HepG2 (cell line): ENCODE measurements around the gene KCNT1. TPM values are rescaled to one million over a fixed set of nuclear protein-coding genes. Genes with fewer than 3 reads are reported as not detected.

Experiments used
- ATAC-seq: fragments of 200-7000 bp; cut with Tn5 transposase; 3 replicates; pipeline ENCODE4 v1.9.1; 2020; ENCODE audit warnings: mild to moderate bottlenecking, moderate library complexity
- BruUV-seq: library from RNA; stranded (reverse); fragments of 400-500 nt; replicated peaks from 2 replicates; lab custom pipeline; 2021; lab: Mats Ljungman, UMichigan
- CTCF ChIA-PET: fragments of 300-600 bp; formaldehyde crosslinking; extraction: SDS; loops from one replicate; lab custom pipeline; 2021; ENCODE audit warnings: low total read pairs, inconsistent platforms, low intra/inter-chr PET ratio; lab: Yijun Ruan, JAX
- POLR2A ChIA-PET: fragments of 350-600 bp; sonication (Branson Sonifier 250); formaldehyde crosslinking; loops from one replicate; lab custom pipeline; 2020; ENCODE audit warnings: antibody characterized with exemption, inconsistent platforms; lab: Yijun Ruan, JAX
- DNase-seq: peaks from one replicate; pipeline ENCODE4 v3.0.0-alpha.2; 2015; ENCODE audit warnings: low spot score
- FAIRE-seq: peaks from 3 replicates; lab custom pipeline; 2011; peaks lifted over from hg19 to GRCh38; lab: Jason Lieb, UNC
- H2AFZ ChIP-seq: one replicate; pipeline ENCODE4 v1.6.1; 2011; ENCODE audit warnings: low read length, inconsistent platforms
- H3K27ac ChIP-seq: fragments of 300-600 bp; 3 replicates; pipeline ENCODE4 v1.8.0; 2011; ENCODE audit warnings: mixed run types, mild to moderate bottlenecking, mixed read lengths, low read length, inconsistent platforms; ENCODE audit not compliant: insufficient read depth; ENCODE audit errors: extremely low read length
- H3K27me3 ChIP-seq, 2 experiments: fragments of 200-600 bp in 1 of 2; 2 replicates in 1 of 2; 3 replicates in 1 of 2; pipeline versions ENCODE4 v1.6.0 to v1.8.0; 2011; ENCODE audit warnings: low read length in 2 of 2, mild to moderate bottlenecking in 2 of 2, moderate library complexity in 2 of 2, inconsistent platforms in 1 of 2; ENCODE audit not compliant: insufficient read depth in 2 of 2, control insufficient read depth in 1 of 2
- H3K36me3 ChIP-seq, 2 experiments: fragments of 200-600 bp in 1 of 2; replicated peaks in 1 of 2; 2 replicates in 1 of 2; 3 replicates in 1 of 2; pipeline versions ENCODE4 v1.5.1 to v1.8.0; 2011; ENCODE audit warnings: low read length in 2 of 2, inconsistent platforms in 1 of 2; ENCODE audit not compliant: insufficient read depth in 2 of 2, control insufficient read depth in 1 of 2
- H3K4me1 ChIP-seq: 2 replicates; pipeline ENCODE4 v1.5.1; 2012; ENCODE audit warnings: low read length, inconsistent platforms; ENCODE audit not compliant: insufficient read depth
- H3K4me2 ChIP-seq: 2 replicates; pipeline ENCODE4 v1.6.0; 2011; ENCODE audit warnings: low read depth, low read length, inconsistent platforms
- H3K4me3 ChIP-seq, 3 experiments: fragments of 200-600 bp in 1 of 3; sonication (generic), shearing (Covaris generic) in 1 of 3; replicated peaks in 1 of 3; 2 replicates each; pipeline ENCODE4 v1.5.1; 2011 to 2016; ENCODE audit warnings: low read length in 3 of 3, inconsistent platforms in 2 of 3, low read depth in 2 of 3, mild to moderate bottlenecking in 2 of 3, control low read depth in 1 of 3, mixed read lengths in 1 of 3; ENCODE audit not compliant: insufficient read depth in 1 of 3
- H3K79me2 ChIP-seq: one replicate; pipeline ENCODE4 v1.6.1; 2011; ENCODE audit warnings: low read length, inconsistent platforms; ENCODE audit not compliant: insufficient read depth
- H3K9ac ChIP-seq: 2 replicates; pipeline ENCODE4 v1.6.0; 2011; ENCODE audit warnings: mild to moderate bottlenecking, low read depth, low read length, inconsistent platforms; ENCODE audit not compliant: insufficient read depth
- H3K9me3 ChIP-seq: 2 replicates; pipeline ENCODE4 v1.5.1; 2012; ENCODE audit warnings: mild to moderate bottlenecking, low read length
- H4K20me1 ChIP-seq: 2 replicates; pipeline ENCODE4 v1.6.0; 2011; ENCODE audit warnings: inconsistent platforms, mild to moderate bottlenecking, low read length, moderate library complexity; ENCODE audit not compliant: insufficient read depth
- FOXP1 ChIP-seq, 2 experiments: fragments of 450-650 bp in 1 of 2; IDR thresholded peaks; 2 replicates each; pipeline ENCODE4 v1.6.1; 2017 to 2018; ENCODE audit warnings: antibody characterized with exemption in 1 of 2
- HDAC6 ChIP-seq: fragments of 200-600 bp; sonication (generic); IDR thresholded peaks from 2 replicates; pipeline ENCODE4 v1.7.0; 2017; ENCODE audit warnings: mild to moderate bottlenecking, antibody characterized with exemption, low read length, low read depth
- HOXA5 ChIP-seq: sonication (generic); formaldehyde crosslinking; IDR thresholded peaks from 2 replicates; pipeline ENCODE4 v1.4.0; 2020; ENCODE audit warnings: missing genetic modification reagents
- IRF2 ChIP-seq: IDR thresholded peaks from 2 replicates; pipeline ENCODE4 v1.6.1; 2018; ENCODE audit warnings: missing genetic modification reagents, missing compliant biosample characterization
- NFE2L2 ChIP-seq: fragments of 150-350 bp; IDR thresholded peaks from 2 replicates; pipeline ENCODE4 v1.6.1; 2014; ENCODE audit warnings: low read length
- TSC22D2 ChIP-seq: sonication (generic); formaldehyde crosslinking; IDR thresholded peaks from 2 replicates; pipeline ENCODE4 v1.5.1; 2020; ENCODE audit warnings: missing genetic modification reagents, mild to moderate bottlenecking, borderline replicate concordance
- ZBTB26 ChIP-seq: IDR thresholded peaks from 2 replicates; pipeline ENCODE4 v1.6.1; 2016; ENCODE audit warnings: missing compliant biosample characterization, missing genetic modification reagents, borderline replicate concordance
- ZNF17 ChIP-seq: sonication (generic); formaldehyde crosslinking; IDR thresholded peaks from 2 replicates; pipeline ENCODE4 v1.5.0; 2020; ENCODE audit warnings: mild to moderate bottlenecking, missing genetic modification reagents
- ZNF235 ChIP-seq: sonication (generic); formaldehyde crosslinking; IDR thresholded peaks from 2 replicates; pipeline ENCODE4 v1.8.1; 2023; ENCODE audit warnings: mild to moderate bottlenecking, missing genetic modification reagents, borderline replicate concordance
- ZNF629 ChIP-seq: sonication (generic); formaldehyde crosslinking; conservative IDR thresholded peaks from 2 replicates; pipeline ENCODE4 v1.5.0; 2020; ENCODE audit warnings: missing genetic modification reagents
- ZNF775 ChIP-seq: sonication (generic); formaldehyde crosslinking; IDR thresholded peaks from 2 replicates; pipeline ENCODE4 v1.4.0; 2020; ENCODE audit warnings: missing genetic modification reagents, mild to moderate bottlenecking, moderate library complexity, borderline replicate concordance
- WGBS: methylation state at CpG from one replicate; pipeline ENCODE4 v1.1.6; 2017; ENCODE audit warnings: low lambda C conversion rate; 5-methylcytosine and 5-hydroxymethylcytosine counted together
- in situ Hi-C: cut with HindIII; loops from 2 replicates; pipeline ENCODE4 v1.10.0; 2017; ENCODE audit warnings: low pct_unique_long_range_greater_than_20kb; ENCODE audit not compliant: extremely low pct_ligation_motif_present
- intact Hi-C: fragments of 100-400 bp; cut with micrococcal nuclease; formaldehyde crosslinking; loops from one replicate; pipeline ENCODE4 v1.10.0; 2022; ENCODE audit not compliant: unreplicated experiment
- polyA plus RNA-seq, 8 experiments: library from polyadenylated mRNA; depleted of rRNA in 3 of 8; stranded (reverse) in 7 of 8; unstranded in 1 of 8; fragments of >200 nt; fragmentation: Illumina TruSeq in 4 of 8; extraction: Trizol in 4 of 8; gene quantifications; 2 replicates each; pipeline versions ENCODE4 v1.2.1 to v1.2.3, GENCODE V29; 2011 to 2016; ENCODE audit warnings: low read depth in 4 of 8, missing spikeins in 1 of 8, mixed read lengths in 1 of 8; ENCODE audit not compliant: insufficient read depth in 1 of 8
- total RNA-seq, 5 experiments: library from RNA; depleted of rRNA; stranded (reverse); fragments of >200 nt; fragmentation: Illumina TruSeq; extraction: Trizol; gene quantifications; 2 replicates each; pipeline ENCODE4 v1.2.3, GENCODE V29; 2016; ENCODE audit warnings: low read depth in 1 of 5
- TF ChIP-seq, protein P1 (sequence below): IDR thresholded peaks from 2 replicates; pipeline ENCODE4 v1.6.1; 2016; ENCODE audit warnings: control low read depth
- TF ChIP-seq, protein P2 (sequence below): IDR thresholded peaks from 2 replicates; pipeline ENCODE4 v1.6.1; 2016; ENCODE audit warnings: missing compliant biosample characterization, missing genetic modification reagents, borderline replicate concordance

The KCNT1 gene
- total and polyA plus RNA-seq, 2 of the 13 experiments (the other 11 are each of a cell fraction or from before 2014, with no cell fraction given), result not detected

- no peak overlapping the region for H3K4me3 ChIP-seq
- no peaks in the 10 kb centered on the region for H3K4me1 ChIP-seq
- no peaks in the 10 kb centered on the region for H3K36me3 ChIP-seq
- FAIRE-seq (no peak), ATAC-seq (no peak), DNase-seq (no peak)
- intact Hi-C loops, result no loop called here
- no TSS peak for BruUV-seq
- 3% methylated on average over 16 of the region's 29 CpGs for WGBS
- no peaks in the 10 kb centered on the region for H3K9me3 ChIP-seq
- H3K4me2 ChIP-seq, result no peak overlapping the region
- no peaks in the 10 kb centered on the region for H3K79me2 ChIP-seq
- peaks cover 10 to 50% of the 10 kb centered on the region in 2 experiments; a peak in 4 of 5 replicates for H3K27me3 ChIP-seq
- TF ChIP-seq ZNF629 (CRISPR knock-in tag) (no peak), FOXP1 (IDR thresholded peaks at IDR 0.05) (no peak), FOXP1 (CRISPR knock-in tag; IDR thresholded peaks at IDR 0.05) (no peak), NFE2L2 (no peak), IRF2 (CRISPR knock-in tag) (no peak), ZNF235 (no peak), HOXA5 (no peak), ZNF775 (CRISPR knock-in tag) (no peak), TSC22D2 (no peak), HDAC6 (no peak), ZNF17 (CRISPR knock-in tag) (no peak), ZBTB26 (no peak)
- TF ChIP-seq, protein P1, sequence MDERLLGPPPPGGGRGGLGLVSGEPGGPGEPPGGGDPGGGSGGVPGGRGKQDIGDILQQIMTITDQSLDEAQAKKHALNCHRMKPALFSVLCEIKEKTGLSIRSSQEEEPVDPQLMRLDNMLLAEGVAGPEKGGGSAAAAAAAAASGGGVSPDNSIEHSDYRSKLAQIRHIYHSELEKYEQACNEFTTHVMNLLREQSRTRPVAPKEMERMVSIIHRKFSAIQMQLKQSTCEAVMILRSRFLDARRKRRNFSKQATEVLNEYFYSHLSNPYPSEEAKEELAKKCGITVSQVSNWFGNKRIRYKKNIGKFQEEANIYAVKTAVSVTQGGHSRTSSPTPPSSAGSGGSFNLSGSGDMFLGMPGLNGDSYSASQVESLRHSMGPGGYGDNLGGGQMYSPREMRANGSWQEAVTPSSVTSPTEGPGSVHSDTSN (CRISPR knock-in tag), result no peak
- TF ChIP-seq, protein P2, sequence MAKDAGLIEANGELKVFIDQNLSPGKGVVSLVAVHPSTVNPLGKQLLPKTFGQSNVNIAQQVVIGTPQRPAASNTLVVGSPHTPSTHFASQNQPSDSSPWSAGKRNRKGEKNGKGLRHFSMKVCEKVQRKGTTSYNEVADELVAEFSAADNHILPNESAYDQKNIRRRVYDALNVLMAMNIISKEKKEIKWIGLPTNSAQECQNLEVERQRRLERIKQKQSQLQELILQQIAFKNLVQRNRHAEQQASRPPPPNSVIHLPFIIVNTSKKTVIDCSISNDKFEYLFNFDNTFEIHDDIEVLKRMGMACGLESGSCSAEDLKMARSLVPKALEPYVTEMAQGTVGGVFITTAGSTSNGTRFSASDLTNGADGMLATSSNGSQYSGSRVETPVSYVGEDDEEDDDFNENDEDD (CRISPR knock-in tag), result no peak
- in situ Hi-C loops, result no loop called here
- no peak overlapping the region for H3K27ac ChIP-seq
- H2AFZ ChIP-seq, result no peak overlapping the region
- ChIA-PET CTCF (no interaction called here), POLR2A (no interaction called here)
- H3K9ac ChIP-seq, result no peak overlapping the region
- 0 out of 2 replicates have a peak, but pooled peaks cover 2% of the 10 kb centered on the region for H4K20me1 ChIP-seq
These were observed 35.2 kb upstream of the KCNT1 start for GRCh38 chr9:135666534-135667462.
